ENCODE data around the gene WFDC6. TPM values are rescaled to one million over a fixed set of nuclear protein-coding genes. Genes with fewer than 3 reads are reported as not detected.

Gene WFDC6
- total and polyA plus RNA-seq, 7 donors: not detected

DNA sequence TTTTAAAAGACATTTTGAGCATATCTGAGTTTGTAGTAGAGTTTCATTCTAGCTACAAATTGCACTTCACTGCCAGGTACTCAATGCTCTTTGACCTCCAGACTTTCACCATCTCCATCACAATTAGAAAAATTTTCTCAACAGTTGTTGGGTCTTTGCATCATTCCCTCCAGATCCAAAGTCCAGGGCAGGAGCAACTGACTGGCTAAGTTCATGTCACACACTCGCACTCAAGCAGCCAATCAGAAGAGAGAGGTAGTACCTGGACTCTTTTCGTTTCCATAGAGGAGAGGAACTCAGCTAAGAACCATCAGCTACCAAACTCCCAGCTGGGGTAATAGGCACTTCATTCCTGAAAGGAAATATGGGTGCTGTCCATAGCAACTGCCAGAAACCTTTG lies 32.9 kb downstream of the WFDC6 start:
- H3K36me3 ChIP-seq: no peaks in the 10 kb centered on the region
- peaks cover 0 to 17% (median 14%) of the 10 kb centered on the region in 4 donors for H3K4me1 ChIP-seq
- DNase-seq: no peak
- H3K27ac ChIP-seq: no peak overlapping the region
- intact Hi-C loops (cut with DNase I): no loop called here
- no peaks in the 10 kb centered on the region for H3K9me3 ChIP-seq
- H3K4me3 ChIP-seq: no peak overlapping the region
- 89 to 95% methylated on average over 2 of the region's 2 CpGs for WGBS, 2 donors
- TF ChIP-seq POLR2A (IDR thresholded peaks at IDR 0.05) (no peak), EP300 (IDR thresholded peaks at IDR 0.05) (no peak), POLR2AphosphoS5 (IDR thresholded peaks at IDR 0.05) (no peak)
- TF ChIP-seq, protein P1, sequence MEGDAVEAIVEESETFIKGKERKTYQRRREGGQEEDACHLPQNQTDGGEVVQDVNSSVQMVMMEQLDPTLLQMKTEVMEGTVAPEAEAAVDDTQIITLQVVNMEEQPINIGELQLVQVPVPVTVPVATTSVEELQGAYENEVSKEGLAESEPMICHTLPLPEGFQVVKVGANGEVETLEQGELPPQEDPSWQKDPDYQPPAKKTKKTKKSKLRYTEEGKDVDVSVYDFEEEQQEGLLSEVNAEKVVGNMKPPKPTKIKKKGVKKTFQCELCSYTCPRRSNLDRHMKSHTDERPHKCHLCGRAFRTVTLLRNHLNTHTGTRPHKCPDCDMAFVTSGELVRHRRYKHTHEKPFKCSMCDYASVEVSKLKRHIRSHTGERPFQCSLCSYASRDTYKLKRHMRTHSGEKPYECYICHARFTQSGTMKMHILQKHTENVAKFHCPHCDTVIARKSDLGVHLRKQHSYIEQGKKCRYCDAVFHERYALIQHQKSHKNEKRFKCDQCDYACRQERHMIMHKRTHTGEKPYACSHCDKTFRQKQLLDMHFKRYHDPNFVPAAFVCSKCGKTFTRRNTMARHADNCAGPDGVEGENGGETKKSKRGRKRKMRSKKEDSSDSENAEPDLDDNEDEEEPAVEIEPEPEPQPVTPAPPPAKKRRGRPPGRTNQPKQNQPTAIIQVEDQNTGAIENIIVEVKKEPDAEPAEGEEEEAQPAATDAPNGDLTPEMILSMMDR (IDR thresholded peaks at IDR 0.05): no peak
- H3K27me3 ChIP-seq: no peaks in the 10 kb centered on the region

DNA sequence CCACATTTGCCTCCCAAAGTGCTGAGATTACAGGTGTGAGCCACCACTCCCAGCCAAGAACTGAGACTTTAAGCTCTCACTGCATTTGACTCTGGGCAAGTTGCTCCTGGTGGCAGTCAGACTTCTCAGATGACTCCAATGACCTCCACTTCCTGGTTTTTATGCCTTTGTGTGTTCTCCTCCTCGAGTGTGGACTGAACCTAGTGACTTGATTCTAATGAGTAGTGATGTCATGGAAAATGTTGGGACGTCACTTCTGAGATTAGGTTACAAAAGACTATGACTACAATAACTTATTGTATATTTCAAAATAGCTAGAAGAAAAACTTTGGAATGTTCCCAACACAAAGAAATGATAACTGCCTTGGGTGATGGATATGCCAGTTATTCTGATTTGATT lies 35.9 kb downstream of the WFDC6 start:
- Histone ChIP-seq H3K27ac (no peak overlapping the region), H3K36me3 (no peaks in the 10 kb centered on the region), H3K27me3 (no peaks in the 10 kb centered on the region), H3K4me1 (peaks cover 0 to 27% (median 17%) of the 10 kb centered on the region in 4 donors), H3K4me3 (no peak overlapping the region), H3K9me3 (no peaks in the 10 kb centered on the region)
- no peak for TF ChIP-seq POLR2A (IDR thresholded peaks at IDR 0.05)
- WGBS, 2 donors: 11 to 49% methylated on average over 2 of the region's 2 CpGs
- intact Hi-C loops (cut with DNase I): no loop called here
- no peak for DNase-seq

DNA sequence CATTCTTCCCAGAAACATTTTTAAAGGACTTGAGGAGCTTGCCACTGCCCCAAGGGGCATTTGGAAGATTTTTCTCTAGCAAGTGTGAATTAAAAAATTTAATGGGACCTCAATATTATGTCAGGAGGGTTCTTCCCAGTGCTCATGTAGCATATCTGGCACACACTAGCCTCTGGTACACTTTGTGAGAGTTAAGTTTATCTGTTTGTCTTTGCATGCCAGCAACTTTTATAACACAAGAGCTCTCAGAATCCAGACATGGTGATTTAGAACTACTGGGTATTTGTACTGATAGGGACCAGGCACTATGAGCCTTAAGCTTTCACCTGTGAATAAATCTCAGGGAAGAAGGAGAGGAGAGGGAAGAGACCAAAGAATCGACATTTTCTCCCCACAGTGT lies 36.7 kb downstream of the WFDC6 start:
- no peaks in the 10 kb centered on the region for H3K9me3 ChIP-seq
- 24 to 51% methylated on average over 1 of the region's 1 CpG for WGBS, 2 donors

DNA sequence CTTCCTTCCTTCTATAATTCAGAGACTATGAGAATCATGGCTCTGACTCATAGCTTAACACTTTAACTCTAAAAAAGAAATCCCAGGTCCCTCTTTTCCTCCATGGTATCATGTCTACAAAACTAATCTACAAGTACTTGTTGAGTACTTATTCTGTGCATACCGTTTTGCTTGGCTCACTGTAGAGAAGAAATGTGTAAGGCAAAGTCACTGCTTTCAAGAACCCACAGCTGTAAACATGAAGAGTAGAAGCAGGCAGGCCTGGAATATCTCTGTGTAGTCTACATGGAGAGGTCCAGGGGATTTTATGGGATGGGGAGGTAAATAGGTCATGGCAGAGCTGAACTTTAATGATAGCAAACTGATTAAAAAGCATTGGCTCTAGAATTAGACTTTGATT lies 37.7 kb downstream of the WFDC6 start:
- Histone ChIP-seq H3K9me3 (no peaks in the 10 kb centered on the region), H3K27me3 (no peaks in the 10 kb centered on the region), H3K4me1 (peaks cover 0 to 27% (median 17%) of the 10 kb centered on the region in 4 donors), H3K36me3 (no peaks in the 10 kb centered on the region), H3K27ac (peak overlapping the region in 3 of 4 donors; percentile 49 to 78 (median 69)), H3K4me3 (no peak overlapping the region)
- peak in 3 of 4 donors; percentile 40 to 67 (median 66) for TF ChIP-seq POLR2AphosphoS5 (IDR thresholded peaks at IDR 0.05)
- TF ChIP-seq, protein P1 (IDR thresholded peaks at IDR 0.05): no peak
- TF ChIP-seq POLR2A (IDR thresholded peaks at IDR 0.05): no peak
- 54 to 73% methylated on average over 1 of the region's 1 CpG for WGBS, 2 donors
- no peak for DNase-seq
- intact Hi-C loops (cut with DNase I): no loop called here

More for the DNA sequence above, 36.7 kb downstream of the WFDC6 start:
- no peak for DNase-seq
- TF ChIP-seq POLR2AphosphoS5 (IDR thresholded peaks at IDR 0.05) (no peak), POLR2A (IDR thresholded peaks at IDR 0.05) (no peak), EP300 (IDR thresholded peaks at IDR 0.05) (no peak)
- TF ChIP-seq, protein P1 (IDR thresholded peaks at IDR 0.05): no peak
- intact Hi-C loops (cut with DNase I): no loop called here
- Histone ChIP-seq H3K27ac (peak overlapping the region in 2 of 4 donors; percentile 69 to 78), H3K27me3 (no peaks in the 10 kb centered on the region), H3K4me3 (no peak overlapping the region), H3K36me3 (no peaks in the 10 kb centered on the region), H3K4me1 (peaks cover 0 to 27% (median 17%) of the 10 kb centered on the region in 4 donors)

DNA sequence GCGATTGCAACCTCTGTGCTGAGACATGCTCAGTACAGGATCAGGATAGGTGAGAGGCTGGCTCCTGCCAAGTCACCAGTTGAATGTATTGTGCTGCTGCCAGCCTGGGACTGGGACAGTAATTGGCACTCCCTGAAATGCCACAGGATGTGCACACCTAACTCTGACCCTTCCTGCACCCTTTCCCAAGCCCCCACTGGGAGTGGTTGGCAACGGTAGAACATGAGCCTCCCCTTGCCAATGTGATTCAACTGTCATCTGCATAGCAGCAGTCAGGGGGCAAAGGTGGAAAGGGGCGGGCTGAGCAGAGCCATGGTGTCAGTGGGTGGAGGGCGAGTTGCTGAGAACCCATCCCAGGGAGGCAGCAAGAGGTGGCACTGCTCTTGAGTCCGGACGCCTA lies 39.3 kb downstream of the WFDC6 start:
- TF ChIP-seq POLR2A (IDR thresholded peaks at IDR 0.05): no peak
- no peak for TF ChIP-seq POLR2AphosphoS5 (IDR thresholded peaks at IDR 0.05)
- no peak for TF ChIP-seq EP300 (IDR thresholded peaks at IDR 0.05)
- TF ChIP-seq, protein P1 (IDR thresholded peaks at IDR 0.05): no peak
- WGBS, 2 donors: 14 to 64% methylated on average over 6 of the region's 6 CpGs
- no peak overlapping the region for H3K27ac ChIP-seq
- H3K36me3 ChIP-seq: no peaks in the 10 kb centered on the region
- no peak overlapping the region for H3K4me3 ChIP-seq
- H3K9me3 ChIP-seq: no peaks in the 10 kb centered on the region
- intact Hi-C loops (cut with DNase I): no loop called here
- no peaks in the 10 kb centered on the region for H3K27me3 ChIP-seq
- DNase-seq: no peak
- peaks cover 0 to 27% (median 17%) of the 10 kb centered on the region in 4 donors for H3K4me1 ChIP-seq

Measured in sigmoid colon (tissue), 7 donors.